HL-60 (cell line): ENCODE data around the gene RAI1.

Source experiments
- DNase-seq, 2 experiments: peaks; one replicate each; pipeline ENCODE4 v3.0.0-alpha.2; 2010 to 2020; ENCODE audit warnings: low read depth in 1 of 2, low spot score in 1 of 2
- H3K27ac ChIP-seq: fragments of 250-450 bp; sonication (Bioruptor Pico); replicated peaks from 2 replicates; pipeline ENCODE4 v1.5.1; 2020; ENCODE audit warnings: mild to moderate bottlenecking, moderate library complexity
- H3K27me3 ChIP-seq: fragments of 250-450 bp; sonication (Bioruptor Pico); 2 replicates; pipeline ENCODE4 v1.5.1; 2021; ENCODE audit warnings: mild to moderate bottlenecking, moderate library complexity; ENCODE audit not compliant: insufficient read depth, poor library complexity, severe bottlenecking
- H3K4me3 ChIP-seq: replicated peaks from 2 replicates; pipeline ENCODE4 v1.5.1; 2011; ENCODE audit warnings: mild to moderate bottlenecking, control low read depth, low read length; ENCODE audit not compliant: insufficient read depth
- CTCF ChIP-seq: IDR thresholded peaks from one replicate; pipeline ENCODE4 v1.5.1; 2011; ENCODE audit warnings: low read length, control low read depth, inconsistent platforms; ENCODE audit not compliant: insufficient read depth
- GABPA ChIP-seq: IDR thresholded peaks from 2 replicates; pipeline ENCODE4 v1.6.1; 2012; ENCODE audit warnings: low read depth
- POLR2AphosphoS5 ChIP-seq: IDR thresholded peaks from 2 replicates; pipeline ENCODE4 v1.6.1; 2012; ENCODE audit warnings: low read depth
- SPI1 ChIP-seq: IDR thresholded peaks from 2 replicates; pipeline ENCODE4 v1.6.1; 2012; ENCODE audit warnings: low read depth, mild to moderate bottlenecking, borderline replicate concordance
- TF ChIP-seq, protein P1 (sequence below): IDR thresholded peaks from 2 replicates; pipeline ENCODE4 v1.6.1; 2012; ENCODE audit warnings: low read depth; ENCODE audit not compliant: insufficient replicate concordance

RAI1 gene

GRCh38 chr17:17813055-17813724, 131.9 kb downstream of the RAI1 start:
- no peak overlapping the region for H3K4me3 ChIP-seq
- H3K27ac ChIP-seq, result no peak overlapping the region
- DNase-seq, result no peak
- TF ChIP-seq GABPA (no peak), SPI1 (no peak), CTCF (no peak), POLR2AphosphoS5 (no peak)
- TF ChIP-seq, protein P1, sequence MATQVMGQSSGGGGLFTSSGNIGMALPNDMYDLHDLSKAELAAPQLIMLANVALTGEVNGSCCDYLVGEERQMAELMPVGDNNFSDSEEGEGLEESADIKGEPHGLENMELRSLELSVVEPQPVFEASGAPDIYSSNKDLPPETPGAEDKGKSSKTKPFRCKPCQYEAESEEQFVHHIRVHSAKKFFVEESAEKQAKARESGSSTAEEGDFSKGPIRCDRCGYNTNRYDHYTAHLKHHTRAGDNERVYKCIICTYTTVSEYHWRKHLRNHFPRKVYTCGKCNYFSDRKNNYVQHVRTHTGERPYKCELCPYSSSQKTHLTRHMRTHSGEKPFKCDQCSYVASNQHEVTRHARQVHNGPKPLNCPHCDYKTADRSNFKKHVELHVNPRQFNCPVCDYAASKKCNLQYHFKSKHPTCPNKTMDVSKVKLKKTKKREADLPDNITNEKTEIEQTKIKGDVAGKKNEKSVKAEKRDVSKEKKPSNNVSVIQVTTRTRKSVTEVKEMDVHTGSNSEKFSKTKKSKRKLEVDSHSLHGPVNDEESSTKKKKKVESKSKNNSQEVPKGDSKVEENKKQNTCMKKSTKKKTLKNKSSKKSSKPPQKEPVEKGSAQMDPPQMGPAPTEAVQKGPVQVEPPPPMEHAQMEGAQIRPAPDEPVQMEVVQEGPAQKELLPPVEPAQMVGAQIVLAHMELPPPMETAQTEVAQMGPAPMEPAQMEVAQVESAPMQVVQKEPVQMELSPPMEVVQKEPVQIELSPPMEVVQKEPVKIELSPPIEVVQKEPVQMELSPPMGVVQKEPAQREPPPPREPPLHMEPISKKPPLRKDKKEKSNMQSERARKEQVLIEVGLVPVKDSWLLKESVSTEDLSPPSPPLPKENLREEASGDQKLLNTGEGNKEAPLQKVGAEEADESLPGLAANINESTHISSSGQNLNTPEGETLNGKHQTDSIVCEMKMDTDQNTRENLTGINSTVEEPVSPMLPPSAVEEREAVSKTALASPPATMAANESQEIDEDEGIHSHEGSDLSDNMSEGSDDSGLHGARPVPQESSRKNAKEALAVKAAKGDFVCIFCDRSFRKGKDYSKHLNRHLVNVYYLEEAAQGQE, result no peak
- H3K27me3 ChIP-seq, result no peaks in the 10 kb centered on the region

DNA sequence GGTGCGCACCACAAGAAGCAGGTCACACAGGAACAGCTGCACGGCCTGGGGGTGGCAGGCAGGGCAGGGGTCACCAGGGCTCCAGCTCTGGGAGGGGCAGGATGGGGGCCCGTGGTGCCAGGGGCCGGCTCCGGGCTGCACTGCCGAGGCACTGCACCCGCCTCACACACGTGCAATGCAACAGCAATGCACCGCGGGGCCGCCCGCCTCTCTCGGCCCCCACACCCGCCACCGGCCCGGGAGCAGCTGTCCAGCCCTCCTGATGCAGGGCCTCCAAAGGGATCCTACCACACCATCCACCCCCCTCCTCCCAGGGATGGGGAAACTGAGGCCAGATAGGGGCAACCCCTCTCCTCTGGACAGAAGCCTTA, 132.5 kb downstream of the RAI1 start:
- DNase-seq, result no peak
- TF ChIP-seq, protein P1, result no peak
- TF ChIP-seq CTCF, result no peak
- no peak for TF ChIP-seq POLR2AphosphoS5
- TF ChIP-seq SPI1, result no peak
- no peak for TF ChIP-seq GABPA
- Histone ChIP-seq H3K27me3 (no peaks in the 10 kb centered on the region), H3K4me3 (no peak overlapping the region), H3K27ac (no peak overlapping the region)

- H3K27ac ChIP-seq, result no peak overlapping the region
Measured at GRCh38 chr17:17814162-17815061, 133.2 kb downstream of the RAI1 start.

More at GRCh38 chr17:17814162-17815061, 133.2 kb downstream of the RAI1 start:
- H3K27me3 ChIP-seq, result no peaks in the 10 kb centered on the region
- DNase-seq, result no peak
- H3K4me3 ChIP-seq, result no peak overlapping the region
- TF ChIP-seq SPI1, result no peak
- no peak for TF ChIP-seq POLR2AphosphoS5
- TF ChIP-seq GABPA, result no peak
- TF ChIP-seq, protein P1, result no peak
- TF ChIP-seq CTCF, result no peak
